Measurements from ENCODE around the gene PDCD2L.
"Not testable (repeated sequence)": the region's sequence is repeated elsewhere in the genome, so short reads cannot be mapped to it uniquely, and the experiment has no call there.

PDCD2L gene

DNA sequence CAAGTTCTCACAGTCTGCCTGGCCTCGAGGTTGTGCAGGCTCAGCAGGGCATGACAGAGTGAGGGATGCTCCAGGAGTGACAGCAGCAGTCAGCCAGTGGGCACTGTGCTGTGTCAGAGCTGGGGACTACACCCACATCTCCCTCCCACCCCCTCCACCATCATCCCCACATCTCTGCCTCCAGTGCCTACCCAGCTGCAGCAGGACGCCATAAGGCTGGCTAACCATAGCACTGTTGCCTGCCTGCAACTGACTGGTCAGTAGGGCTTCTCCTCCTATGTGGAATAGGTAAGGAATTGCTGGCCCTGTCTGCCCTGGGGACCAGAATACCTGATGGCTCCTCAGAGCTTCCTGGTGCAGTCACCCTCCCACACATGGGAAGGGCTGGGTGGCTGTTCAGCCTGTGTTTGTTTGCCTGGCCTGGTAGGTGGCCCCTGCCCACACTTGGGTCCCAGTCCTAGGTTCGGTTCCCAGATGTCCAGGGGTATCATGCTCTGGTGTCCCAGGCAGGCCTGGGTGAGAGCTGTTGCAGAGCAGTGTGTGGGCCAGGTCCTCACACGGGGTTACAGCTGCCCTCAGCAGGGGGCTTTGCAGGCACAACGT, 23.5 kb upstream of the PDCD2L start:
- H3K27ac ChIP-seq: no peak overlapping the region
- TF ChIP-seq CTCF (conservative IDR thresholded peaks at IDR 0.05): no peak

GRCh38 chr19:34381399-34382251, 22.6 kb upstream of the PDCD2L start:
- no peak for TF ChIP-seq CTCF (conservative IDR thresholded peaks at IDR 0.05)
- H3K27ac ChIP-seq: no peak overlapping the region

DNA sequence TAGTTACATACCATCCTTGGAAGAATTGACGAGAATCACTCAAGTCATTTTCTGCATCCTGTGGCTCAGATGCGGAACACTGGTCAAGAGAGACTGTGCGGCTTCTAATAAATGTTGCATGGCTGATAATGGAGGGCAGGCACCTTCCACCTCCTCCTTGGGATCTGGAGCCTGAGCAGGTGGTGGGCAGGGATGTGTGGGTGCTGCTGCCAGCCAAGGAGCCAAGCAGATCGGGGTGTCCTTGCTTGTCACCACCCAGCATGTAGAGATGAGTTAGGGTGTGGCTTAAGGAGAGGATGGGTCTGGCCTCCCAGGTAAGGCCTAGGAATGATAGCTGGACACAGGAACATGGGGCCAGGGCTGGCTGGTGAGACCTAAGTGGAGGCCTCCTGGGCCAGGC, 21.7 kb upstream of the PDCD2L start:
- no peak for TF ChIP-seq CTCF (conservative IDR thresholded peaks at IDR 0.05)
- H3K27ac ChIP-seq: no peak overlapping the region

DNA sequence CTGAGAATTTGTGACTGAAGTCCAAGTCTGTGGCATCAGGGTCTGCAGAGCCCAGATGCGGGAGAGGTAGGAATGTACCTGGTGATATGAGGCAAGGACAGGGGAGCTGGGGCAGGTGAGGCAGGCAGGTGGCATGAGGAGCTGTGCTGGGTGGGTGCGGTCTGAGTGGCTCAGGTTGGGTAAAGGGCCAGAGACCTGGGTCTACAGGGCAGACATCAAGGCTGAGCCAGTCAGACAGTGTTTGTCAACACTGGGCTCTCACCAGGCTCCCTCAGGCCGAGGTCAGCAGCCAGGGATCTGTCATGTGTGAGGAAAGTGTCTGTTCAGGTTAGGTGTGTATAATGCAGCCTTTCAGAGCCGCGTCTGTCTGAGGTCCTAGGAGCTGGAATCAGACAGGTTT, 20.6 kb upstream of the PDCD2L start:
- TF ChIP-seq CTCF (conservative IDR thresholded peaks at IDR 0.05): no peak
- H3K27ac ChIP-seq: no peak overlapping the region

DNA sequence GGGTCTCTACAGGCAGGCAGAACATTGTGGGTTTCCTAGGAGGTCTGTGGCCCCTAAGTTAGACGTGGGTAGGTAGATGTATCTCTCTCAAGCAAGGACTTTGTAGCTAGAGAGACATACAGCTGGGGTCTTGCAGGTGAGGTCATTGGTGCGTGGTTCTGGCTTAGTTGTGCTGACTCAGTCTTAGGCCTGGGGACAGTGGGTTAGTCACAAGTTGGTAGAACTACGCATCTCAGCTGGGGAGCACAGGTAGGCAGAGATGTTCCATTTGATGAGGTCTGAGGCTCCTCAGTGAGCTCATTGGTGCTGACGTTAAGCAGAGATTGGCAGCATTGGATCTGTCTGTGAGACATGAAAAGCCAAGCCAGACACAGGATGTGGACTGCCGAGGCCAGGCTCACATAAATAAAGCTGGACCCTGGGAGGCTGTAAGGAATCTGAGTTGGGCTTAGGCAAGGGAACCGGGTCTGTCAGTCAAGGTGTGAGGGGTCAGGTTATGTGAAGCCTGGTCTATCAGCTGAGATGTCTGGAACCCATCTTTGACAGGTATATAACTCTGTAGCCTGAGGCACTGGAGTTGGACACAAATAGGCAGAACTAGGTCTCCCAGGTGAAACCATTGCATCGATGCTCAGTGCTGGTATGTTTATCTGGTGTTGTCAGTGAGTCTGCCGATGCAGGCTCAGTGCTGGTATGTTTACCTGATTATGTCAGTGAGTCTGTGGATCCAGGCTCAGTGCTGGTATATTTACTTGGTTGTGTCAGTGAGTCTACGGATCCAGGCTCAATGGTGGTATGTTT, 17.4 kb upstream of the PDCD2L start:
- no peak for TF ChIP-seq CTCF (conservative IDR thresholded peaks at IDR 0.05)
- no peak overlapping the region for H3K27ac ChIP-seq

- no peak overlapping the region for H3K27ac ChIP-seq
- no peak for TF ChIP-seq CTCF (conservative IDR thresholded peaks at IDR 0.05)
Measured at GRCh38 chr19:34387446-34387810, 16.8 kb upstream of the PDCD2L start.

DNA sequence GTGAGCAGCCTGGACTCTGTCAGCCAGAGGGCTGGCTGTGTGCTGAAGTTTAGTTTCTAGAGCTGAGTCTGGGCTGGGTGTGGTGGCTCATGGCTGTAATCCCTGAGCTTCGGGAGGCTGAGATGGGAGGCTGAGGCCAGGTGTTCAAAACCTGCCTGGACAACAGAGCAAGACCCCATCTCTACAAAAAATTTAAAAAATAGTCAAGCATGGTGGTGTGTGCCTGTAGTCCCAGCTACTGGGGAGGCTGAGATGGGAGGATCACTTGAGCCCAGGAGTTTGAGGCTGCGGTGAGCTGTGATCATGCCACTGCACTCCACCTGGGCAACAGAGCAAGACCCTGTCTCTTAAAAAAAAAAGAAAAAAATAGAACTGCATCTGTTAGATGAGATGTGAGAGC, 15.5 kb upstream of the PDCD2L start:
- not testable (repeated sequence) for H3K27ac ChIP-seq
